Stimulated activated CD4-positive, alpha-beta T cell treated with anti-CD3 and anti-CD28 coated beads, Interleukin-4, amount 100 ng/mL, for 48 hours (primary cell): ENCODE data around the gene ORC3.
"Not testable (repeated sequence)": the region's sequence is repeated elsewhere in the genome, so short reads cannot be mapped to it uniquely, and the experiment has no call there.

ENCODE experiments used
- DNase-seq, 2 donors: peaks; one replicate each; pipeline ENCODE4 v3.0.0-alpha.2; 2020; ENCODE audit warnings: low read depth in 2 of 2

Gene ORC3

DNA sequence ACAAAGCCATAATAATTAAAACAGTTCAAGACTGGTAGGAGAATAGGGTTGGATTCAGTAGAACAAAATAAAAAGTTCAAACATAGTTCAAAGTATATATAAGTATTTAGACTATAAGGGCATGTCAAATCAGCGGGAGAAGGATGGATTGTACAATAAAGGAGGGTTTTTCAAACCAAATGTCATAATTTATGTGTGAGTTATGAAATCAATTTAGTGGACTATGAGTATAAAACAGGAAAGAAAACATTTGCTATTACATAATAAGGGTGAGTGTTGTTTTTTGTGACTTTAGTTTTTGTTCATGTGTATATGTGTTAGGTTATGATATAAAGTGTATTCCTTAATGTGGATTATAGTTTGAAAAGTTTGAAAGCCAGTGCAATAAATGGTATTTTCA, 10.6 kb downstream of the ORC3 start:
- no peak for DNase-seq

DNA sequence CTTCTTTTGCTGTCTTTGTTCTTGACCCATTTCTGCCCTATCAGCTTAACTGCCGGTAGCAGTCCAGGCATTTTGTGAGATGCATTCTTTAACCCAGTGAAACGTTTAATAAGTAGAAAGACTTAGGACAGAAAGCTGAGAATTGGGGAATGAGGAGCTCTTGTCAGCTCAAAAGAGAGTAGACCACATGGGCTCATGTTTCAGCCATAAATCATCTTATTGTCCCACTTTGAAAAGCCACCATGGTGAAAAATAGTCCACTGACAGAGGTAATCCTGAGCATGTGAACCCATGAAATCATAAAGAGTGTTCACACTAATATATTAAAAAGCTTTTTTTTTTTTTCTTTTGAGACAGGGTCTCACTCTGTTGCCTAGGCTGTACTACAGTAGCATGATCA, 16.3 kb downstream of the ORC3 start:
- DNase-seq, result no peak

DNA sequence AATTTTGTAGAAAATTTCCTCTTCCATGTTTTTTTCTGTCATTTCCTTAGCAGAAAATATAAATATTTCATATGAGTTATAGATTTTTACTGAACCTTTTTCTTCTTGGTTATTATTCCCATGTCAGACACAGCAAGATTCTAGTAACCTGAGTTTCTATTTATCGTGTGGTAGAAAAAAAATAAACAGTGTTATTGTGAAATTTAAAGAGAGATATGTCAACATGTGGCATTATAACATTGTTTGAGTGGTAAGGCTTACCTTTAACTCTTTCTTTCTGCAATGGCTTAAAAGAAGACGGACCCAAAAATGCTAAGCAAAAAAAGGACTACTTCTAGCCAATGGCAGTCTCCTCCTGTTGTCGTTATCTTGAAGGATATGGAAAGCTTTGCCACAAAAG, 18.9 kb downstream of the ORC3 start:
- no peak for DNase-seq

DNA sequence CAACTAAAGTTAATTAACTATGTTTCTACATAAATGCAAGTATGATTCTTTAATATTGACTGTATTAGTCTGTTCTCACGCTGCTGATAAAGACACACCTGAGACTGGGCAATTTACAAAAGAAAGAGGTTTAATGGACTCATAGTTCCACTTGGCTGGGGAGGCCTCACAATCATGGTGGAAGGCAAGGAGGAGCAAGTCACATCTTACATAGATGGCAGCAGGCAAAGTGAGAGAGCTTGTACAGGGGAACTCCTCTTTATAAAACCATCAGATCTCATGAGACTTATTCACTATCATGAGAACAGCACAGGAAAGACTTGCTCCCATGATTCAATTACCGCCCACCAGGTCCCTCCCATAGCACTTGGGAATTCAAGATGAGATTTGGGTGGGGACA, 23.1 kb downstream of the ORC3 start:
- not testable (repeated sequence) for DNase-seq

DNA sequence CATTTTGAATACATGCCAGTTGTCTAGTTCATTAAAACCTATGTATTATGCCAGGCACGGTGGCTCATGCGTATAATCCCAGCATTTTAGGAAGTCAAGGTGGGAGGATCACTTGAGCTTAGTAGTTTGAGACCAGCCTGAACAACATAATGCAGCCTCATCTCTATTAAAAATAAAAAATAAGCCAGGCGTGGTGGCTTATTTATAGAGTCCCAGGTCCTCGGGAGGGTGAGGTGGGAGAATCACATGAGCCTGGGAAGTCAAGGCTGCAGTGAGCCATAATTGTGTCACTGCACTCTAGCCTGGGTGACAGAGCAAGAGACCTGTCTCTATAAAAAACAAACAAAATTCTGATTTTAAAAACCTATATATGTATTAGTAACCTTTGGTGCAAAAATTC, 27.5 kb downstream of the ORC3 start:
- no peak for DNase-seq

DNA sequence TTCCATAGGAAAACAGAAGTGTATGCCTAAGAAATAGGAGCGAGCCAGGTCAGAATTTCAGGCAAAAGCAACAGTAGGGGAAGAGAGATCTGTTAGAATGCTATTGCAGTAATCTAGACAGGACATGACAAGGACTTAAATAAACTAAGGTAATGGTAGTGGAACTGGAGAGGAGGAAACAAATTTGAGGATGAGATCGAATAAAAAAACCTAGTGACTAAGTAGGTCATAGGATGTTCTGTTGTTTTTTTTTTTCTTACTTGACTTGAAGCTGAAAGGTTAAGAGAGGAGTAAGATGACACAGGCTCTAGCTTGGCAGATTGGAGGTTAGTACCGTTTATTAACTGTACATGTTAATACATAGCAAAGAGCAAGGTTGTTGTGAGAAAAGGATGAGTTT, 28.6 kb downstream of the ORC3 start:
- DNase-seq, result no peak

DNA sequence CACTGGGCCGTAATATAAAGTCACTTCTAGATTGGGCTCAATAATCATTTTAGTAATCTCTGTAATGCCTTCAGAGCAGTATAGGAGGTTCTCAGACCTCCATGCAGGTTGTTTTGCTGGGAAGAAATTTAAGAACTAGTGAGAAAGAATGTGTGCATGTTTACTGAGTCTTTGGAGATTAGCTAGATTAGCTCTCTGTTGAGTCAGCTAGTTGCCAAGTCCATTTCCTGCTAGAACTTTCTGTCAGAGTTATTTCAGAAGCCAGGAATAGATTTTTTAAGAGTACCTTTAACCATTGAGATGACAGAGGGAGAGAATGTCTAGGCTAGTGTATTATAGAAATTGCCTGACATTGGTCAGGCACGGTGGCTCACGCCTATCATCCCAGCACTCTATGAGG, 33.3 kb downstream of the ORC3 start:
- DNase-seq, result no peak

DNA sequence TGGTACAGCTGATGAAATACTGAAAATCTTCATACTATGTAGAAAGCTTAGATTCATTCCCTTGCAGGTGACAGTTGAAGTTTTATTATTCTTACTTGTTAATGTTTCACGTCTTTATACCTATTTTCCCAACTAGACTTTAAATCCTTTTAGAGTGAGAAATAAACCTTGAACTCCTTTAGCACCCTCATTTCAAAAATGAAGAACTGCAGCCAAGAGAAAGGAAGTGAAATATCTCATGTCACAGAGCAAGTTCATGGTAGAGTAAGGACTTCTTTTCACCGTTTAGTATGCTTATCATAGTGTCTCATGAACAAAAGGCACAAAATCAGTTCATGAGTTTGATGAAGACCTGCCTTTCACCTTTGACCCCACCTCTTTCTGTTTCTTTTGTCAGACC, 38.5 kb downstream of the ORC3 start:
- no peak for DNase-seq

DNA sequence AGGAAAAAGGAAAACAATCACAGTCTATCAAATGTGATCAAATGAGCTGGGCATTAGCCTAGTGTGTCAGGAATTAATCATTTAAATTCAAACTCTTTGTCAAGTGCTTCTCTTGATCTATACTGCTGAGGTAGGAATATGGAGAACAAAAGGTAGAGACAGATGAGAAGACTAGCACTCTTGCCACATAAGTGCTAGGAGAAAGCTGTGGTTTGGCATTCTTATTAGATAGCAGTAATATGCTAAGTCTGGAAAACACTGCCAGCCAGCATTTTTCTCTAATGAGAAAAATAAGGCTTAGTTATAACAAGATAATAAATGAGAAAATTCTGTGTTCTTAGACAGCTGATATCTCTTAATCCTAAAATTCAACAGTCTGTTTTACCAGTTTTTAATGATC, 38.9 kb downstream of the ORC3 start:
- no peak for DNase-seq

DNA sequence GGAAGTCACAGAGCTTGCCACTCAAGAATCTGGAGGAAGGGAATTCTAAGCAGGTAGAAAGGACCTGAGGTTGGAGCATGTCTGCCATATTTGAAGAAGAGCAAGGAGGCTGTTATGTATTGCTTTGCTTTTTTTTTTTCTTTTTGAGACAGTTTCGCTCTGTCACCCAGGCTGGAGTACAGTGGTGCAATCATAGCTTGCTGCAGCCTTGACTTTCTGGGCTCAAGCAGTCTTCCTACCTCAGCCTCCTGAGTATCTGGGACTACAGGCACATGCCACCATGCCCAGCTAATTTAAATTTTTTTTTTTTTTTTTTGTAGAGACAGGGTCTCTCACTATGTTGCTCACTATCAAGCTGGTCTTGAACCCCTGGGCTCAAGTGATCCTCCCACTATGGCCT, 40.8 kb downstream of the ORC3 start:
- no peak for DNase-seq

DNA sequence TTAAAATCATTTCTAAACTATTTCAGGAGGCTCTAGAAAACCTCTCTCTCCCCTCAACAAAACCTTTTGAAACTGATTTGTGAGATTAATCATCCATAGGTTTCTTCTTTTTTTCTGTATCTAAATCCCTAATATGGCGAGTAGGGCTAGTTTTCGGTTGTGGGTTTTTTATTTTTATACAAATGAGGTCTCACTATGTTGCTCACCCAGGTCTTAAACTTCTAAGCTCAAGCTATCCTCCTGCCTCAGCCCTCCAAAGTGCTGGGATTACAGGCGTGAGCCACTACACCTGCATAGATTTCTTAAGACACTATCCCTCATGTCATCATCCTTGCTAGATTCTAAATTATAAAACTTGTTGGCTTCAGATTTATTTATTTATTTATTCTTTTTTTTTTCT, 43.9 kb downstream of the ORC3 start:
- DNase-seq, result no peak

DNA sequence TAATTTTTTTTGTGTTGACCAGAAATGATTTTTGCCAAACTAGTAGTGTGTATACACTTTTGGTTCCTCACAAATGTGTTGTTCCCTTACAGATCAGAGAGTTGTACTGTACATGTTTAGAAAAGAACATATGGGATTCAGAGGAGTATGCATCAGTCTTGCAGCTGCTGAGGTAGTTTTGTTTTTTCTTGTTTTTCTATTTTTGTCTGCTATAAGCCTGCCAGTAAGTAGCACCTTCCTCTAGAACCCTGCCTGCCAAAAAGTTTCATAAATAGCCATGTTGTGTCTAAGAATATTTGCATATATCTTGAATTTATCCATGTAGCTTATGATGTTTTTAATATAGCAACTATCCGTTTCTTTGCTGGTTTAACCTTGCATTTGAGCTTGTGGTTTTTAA, 46.4 kb downstream of the ORC3 start:
- DNase-seq, result no peak

DNA sequence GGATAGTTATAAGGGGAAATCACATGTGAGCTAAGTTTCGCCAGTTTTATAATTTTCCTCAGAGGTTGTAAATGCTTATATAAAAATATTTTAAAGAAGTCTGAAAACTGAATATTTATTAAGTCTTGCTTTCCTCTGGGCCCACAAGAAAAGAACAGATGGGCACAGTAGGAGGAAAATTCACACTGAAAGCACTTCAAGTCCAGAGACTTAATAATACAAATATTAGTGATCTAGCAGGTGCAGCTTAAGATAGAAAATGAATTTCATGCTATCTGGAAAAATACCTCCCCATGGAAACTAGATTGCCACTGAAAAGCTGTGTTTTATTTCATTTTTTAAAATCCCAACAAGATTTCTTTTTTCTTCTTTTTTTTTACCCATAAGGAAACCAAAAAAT, 47.2 kb downstream of the ORC3 start:
- DNase-seq, result no peak

DNA sequence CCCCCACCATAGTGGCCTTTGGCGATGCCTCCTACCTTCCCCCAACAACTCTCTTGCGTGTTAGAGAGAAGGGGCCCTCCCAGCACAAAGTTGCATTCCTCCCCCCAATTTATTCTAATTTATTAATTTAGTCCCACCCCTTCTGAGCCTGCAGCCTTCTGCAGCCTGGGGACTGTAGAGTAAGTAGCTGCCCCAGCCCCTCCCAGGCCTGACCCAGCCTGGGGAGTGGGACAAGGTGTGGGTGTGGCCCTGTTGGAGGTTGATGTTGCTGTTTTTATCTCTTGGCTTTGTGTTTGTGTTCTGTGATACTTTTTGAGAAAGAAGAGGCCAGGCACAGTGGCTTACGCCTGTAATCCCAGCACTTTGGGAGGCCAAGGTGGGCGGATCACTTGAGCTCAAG, 49.4 kb downstream of the ORC3 start:
- no peak for DNase-seq

DNA sequence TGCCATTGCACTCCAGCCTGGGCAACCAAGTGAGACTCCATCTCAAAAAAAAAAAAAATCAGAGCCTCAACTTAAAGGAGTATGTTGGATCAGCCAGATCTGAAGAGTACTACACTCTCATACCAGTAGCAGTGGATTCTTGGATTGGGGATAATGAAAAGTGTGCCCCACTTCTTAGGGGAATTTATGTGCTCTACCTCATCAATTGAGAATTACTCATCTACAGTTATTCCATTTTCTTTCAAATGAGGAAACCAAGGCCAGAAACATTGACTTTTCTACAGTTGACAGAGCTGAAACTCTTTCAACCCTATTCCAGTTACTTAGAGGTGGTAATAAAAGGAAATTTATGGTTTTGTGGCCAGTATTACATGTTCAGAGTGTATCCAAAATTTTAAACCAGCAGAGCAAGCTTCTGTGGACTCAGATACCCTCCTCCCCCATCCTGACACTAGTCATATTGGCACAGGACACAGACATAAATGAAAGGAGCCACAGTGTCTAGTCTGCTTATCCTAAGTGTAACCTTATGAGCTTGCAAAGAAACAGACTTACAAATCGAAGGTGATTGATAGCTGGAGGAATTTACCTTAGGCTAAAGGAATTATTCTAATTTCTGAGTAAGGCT, 51.2 kb downstream of the ORC3 start:
- DNase-seq, result no peak

DNA sequence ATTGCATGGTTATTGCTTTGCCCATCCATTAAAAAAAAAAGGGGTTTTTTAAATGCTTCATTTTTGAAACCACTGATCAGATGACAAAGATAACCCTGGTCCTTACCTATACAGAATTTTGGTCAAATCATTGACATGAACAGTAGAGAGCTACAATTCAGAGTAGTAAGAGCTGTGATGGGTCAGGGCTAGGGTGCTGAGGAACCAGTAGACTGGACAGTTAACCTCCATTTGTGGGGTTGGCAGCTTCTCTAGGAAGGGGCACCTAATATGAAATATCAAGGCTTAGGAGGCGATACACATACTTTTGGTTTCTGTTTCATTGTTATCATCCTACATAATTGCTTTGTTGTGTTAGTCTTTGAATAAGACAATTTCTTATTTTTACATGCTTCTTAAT, 55.1 kb downstream of the ORC3 start:
- no peak for DNase-seq

DNA sequence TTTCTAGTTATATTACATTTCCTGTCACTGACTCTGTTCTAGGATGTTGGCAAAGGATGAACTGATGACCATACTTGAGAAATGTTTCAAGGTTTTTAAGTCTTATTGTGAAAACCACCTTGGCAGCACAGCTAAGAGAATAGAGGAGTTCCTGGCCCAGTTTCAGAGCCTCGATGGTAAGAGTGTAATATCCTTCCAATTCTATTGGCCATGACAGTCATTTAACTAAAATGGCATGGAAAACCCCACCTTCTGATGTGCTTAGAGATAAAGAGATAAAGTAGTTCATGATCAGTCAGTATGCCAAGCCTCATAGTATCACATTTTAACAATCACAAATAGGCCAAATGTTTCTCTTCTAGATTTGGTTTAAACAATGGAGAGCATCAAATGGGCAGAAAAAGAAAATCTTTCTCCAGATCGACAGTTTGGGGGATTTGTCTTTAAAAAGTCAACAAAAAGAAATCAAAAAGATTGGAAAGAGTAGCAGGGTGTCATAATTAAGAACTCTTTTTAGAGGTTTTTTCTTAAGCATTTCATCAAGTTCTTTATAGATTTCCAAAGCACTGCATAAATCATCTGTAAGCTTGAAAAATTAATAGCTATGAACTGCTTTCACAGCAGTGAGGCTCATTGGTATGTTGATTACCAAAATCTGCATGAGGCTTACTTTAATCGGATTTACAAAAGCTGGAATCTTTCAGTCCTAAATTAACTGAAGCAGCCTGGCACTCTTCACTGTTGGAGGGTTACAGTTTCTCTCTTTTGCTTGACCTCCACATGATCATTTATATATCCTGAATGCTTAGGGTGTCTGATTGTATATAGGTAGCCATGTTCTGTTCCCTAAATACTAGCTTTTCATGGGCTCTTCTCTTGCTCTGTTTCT, 63.4 kb downstream of the ORC3 start:
- no peak for DNase-seq

DNA sequence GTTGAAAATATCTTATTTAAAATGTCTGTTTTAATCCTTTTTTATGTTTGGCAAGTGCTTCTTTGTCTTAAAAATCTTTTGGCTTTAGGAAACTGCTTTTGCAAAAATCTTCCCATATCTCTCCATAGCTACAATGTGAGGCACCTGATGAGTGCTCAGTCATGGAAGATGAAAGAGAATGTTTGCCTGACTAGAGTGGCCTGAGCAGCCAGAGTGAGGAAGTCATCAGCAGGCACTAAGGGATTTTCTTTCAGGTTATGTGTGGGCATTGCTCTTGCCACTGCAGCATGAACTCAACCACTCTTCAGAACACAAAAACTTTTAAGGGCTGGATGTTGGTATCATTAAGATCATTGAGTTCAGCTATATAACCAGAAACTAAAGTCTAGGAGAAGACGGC, 64.2 kb downstream of the ORC3 start:
- no peak for DNase-seq

DNA sequence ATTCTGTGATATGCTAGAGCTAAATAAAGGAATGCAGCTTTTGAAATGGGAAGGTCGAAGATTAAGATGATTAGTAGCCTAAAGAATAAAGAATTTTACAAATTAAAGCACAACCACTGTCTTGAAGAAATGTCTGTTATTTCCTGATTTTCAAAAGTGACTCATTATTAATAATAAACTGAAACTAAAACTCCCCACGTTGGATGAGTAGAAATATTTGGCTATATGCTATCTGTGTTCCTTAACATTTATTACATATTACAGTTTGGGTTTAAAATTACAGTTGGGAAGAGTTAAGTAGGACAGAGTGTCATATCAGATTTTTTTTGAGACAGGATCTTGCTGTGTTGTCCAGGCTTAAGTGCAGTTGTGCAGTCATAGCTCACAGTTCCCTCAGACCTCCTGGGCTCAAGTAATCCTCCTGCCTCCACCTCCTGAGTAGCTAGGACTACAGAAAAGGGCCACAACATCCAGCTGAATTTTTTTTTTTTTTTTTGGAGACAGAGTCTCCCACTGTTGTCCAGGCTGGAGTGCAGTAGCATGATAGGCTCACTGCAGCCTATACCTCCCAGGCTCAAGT, 65.0 kb downstream of the ORC3 start:
- DNase-seq, result no peak

DNA sequence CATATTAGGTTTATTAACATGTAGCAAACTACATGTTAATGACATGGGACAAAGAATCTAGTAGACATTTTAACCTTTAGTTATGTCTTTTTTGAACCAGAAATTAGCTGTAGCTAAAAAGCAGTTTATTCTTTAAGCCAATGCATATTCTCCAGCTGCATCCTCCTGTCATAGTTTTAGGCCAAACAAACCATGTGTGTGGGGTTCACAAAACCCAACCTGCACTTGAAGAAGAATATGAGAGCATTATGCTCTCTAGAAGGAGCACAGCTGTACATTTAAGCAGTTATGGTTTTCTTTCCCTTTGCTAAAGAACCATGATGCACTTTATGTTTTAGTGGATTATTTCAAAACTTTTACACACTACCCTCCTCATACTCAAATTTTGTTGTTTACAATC, 65.9 kb downstream of the ORC3 start:
- no peak for DNase-seq

DNA sequence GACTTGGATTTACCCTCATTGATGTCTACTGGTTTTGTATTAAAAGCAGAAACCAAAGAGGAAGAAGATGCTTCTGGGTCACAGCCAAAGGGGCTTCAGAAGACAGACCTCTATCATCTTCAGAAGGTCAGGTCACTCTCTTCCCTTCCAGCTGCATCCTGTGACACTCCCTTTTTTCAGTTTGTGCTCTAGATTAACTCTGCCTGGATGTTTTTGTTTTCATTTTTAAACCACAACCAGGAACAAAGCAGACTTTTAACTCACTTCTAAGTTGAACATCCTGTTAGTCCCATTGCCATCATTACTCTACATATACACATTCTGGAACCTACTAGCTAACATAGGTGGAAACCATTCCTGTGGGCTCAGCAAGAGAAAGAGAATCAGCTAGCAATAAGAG, 66.9 kb downstream of the ORC3 start:
- no peak for DNase-seq

DNA sequence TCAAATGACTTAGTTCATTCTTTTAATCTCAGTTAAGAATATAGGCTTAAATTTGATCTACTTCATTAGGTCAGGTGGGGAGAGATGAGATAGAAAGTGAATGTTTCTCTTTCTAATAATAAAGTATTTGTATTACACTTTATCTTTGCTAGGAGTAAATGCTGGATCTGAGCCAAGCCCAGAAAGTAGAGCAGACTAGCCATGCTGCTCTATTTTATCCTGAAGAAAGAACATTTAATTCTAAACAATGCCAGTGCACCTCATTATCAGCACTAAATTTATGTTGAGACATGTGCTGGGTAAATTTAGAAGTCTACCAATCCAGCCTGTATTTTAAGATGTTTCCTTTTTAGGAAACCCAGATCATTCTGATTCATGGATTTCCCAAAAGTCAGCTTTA, 68.6 kb downstream of the ORC3 start:
- DNase-seq, result no peak

DNA sequence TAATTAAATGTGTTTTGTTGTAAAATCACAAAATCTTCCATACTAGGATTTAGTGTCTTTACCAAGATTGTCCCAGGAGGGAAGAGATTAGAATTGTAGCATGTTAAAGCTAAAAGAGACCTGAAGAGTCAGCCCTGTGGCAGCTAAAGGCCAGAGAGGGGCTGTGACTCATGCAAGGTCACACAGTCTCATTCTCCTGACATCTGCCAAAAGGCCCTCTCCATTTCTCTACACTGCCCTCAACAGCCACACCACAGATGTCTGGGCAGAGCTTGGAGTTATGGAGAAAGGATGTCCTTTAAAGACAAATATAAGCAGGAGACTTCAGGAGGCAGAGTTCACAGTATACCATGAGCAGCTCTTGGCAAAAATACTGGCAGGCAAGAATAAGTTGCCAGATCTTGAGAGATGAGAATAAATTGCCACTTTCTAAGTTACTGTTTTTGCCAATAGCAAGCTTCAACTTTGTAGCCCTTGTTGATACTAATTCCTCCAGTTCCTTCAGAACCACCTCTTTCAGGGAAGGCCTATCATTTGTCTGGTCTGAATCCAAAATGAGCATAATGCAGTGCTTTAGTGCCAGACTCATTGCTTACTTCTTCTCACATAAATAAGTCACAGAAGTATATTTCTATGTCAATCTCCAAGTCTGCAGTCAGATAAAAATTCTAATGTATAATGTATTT, 70.4 kb downstream of the ORC3 start:
- no peak for DNase-seq
